HepG2 (cell line): ENCODE data around the gene CAPS. TPM values are rescaled to one million over a fixed set of nuclear protein-coding genes. Genes with fewer than 3 reads are reported as not detected.

Experiments used
- AKAP8 ChIP-seq: sonication (generic); formaldehyde crosslinking; IDR thresholded peaks from 2 replicates; pipeline ENCODE4 v1.5.1; 2020; ENCODE audit warnings: mild to moderate bottlenecking, missing genetic modification reagents
- EED ChIP-seq: sonication (generic); formaldehyde crosslinking; IDR thresholded peaks from 2 replicates; pipeline ENCODE4 v1.5.0; 2020; ENCODE audit warnings: mild to moderate bottlenecking, missing genetic modification reagents
- FLYWCH1 ChIP-seq: sonication (generic); formaldehyde crosslinking; IDR thresholded peaks from 2 replicates; pipeline ENCODE4 v1.8.1; 2023; ENCODE audit warnings: mild to moderate bottlenecking, missing genetic modification reagents
- HIVEP1 ChIP-seq: sonication (generic); formaldehyde crosslinking; IDR thresholded peaks from 2 replicates; pipeline ENCODE4 v1.4.0; 2020; ENCODE audit warnings: mild to moderate bottlenecking, missing genetic modification reagents
- KDM4B ChIP-seq: sonication (generic); formaldehyde crosslinking; IDR thresholded peaks from 2 replicates; pipeline ENCODE4 v1.4.0; 2020; ENCODE audit warnings: missing genetic modification reagents
- KLF15 ChIP-seq: sonication (generic); formaldehyde crosslinking; IDR thresholded peaks from 2 replicates; pipeline ENCODE4 v1.8.1; 2023; ENCODE audit warnings: borderline replicate concordance, mild to moderate bottlenecking, inconsistent platforms, missing genetic modification reagents, mixed read lengths
- KMT2B ChIP-seq: IDR thresholded peaks from 2 replicates; pipeline ENCODE4 v1.6.1; 2016; ENCODE audit warnings: missing genetic modification reagents, missing compliant biosample characterization
- TCF12 ChIP-seq, 2 experiments: fragments of 450-650 bp in 1 of 2; sonication (generic) in 1 of 2; formaldehyde crosslinking in 1 of 2; IDR thresholded peaks; 2 replicates each; pipeline versions ENCODE4 v1.6.1 to v1.8.0; 2017 to 2022; ENCODE audit warnings: antibody characterized with exemption in 1 of 2, mild to moderate bottlenecking in 1 of 2, missing genetic modification reagents in 1 of 2, moderate library complexity in 1 of 2
- ZFP90 ChIP-seq: sonication (generic); formaldehyde crosslinking; IDR thresholded peaks from 2 replicates; pipeline ENCODE4 v1.8.0; 2022; ENCODE audit warnings: missing genetic modification reagents, mild to moderate bottlenecking, inconsistent platforms, borderline replicate concordance
- ZNF136 ChIP-seq: sonication (generic); formaldehyde crosslinking; IDR thresholded peaks from 2 replicates; pipeline ENCODE4 v1.8.1; 2022; ENCODE audit warnings: low read depth, mild to moderate bottlenecking, moderate library complexity, missing genetic modification reagents
- ZNF292 ChIP-seq: sonication (generic); formaldehyde crosslinking; IDR thresholded peaks from 2 replicates; pipeline ENCODE4 v1.8.1; 2022; ENCODE audit warnings: mild to moderate bottlenecking, low read depth, missing genetic modification reagents, borderline replicate concordance
- ZNF543 ChIP-seq: sonication (generic); formaldehyde crosslinking; IDR thresholded peaks from 2 replicates; pipeline ENCODE4 v1.4.0; 2020; ENCODE audit warnings: mild to moderate bottlenecking, missing genetic modification reagents
- ZNF724P ChIP-seq: sonication (generic); formaldehyde crosslinking; IDR thresholded peaks from 2 replicates; pipeline ENCODE4 v1.8.0; 2022; ENCODE audit warnings: missing genetic modification reagents, borderline replicate concordance
- polyA plus RNA-seq, 8 experiments: library from polyadenylated mRNA; depleted of rRNA in 3 of 8; stranded (reverse) in 7 of 8; unstranded in 1 of 8; fragments of >200 nt; fragmentation: Illumina TruSeq in 4 of 8; extraction: Trizol in 4 of 8; gene quantifications; 2 replicates each; pipeline versions ENCODE4 v1.2.1 to v1.2.3, GENCODE V29; 2011 to 2016; ENCODE audit warnings: low read depth in 4 of 8, missing spikeins in 1 of 8, mixed read lengths in 1 of 8; ENCODE audit not compliant: insufficient read depth in 1 of 8
- total RNA-seq, 5 experiments: library from RNA; depleted of rRNA; stranded (reverse); fragments of >200 nt; fragmentation: Illumina TruSeq; extraction: Trizol; gene quantifications; 2 replicates each; pipeline ENCODE4 v1.2.3, GENCODE V29; 2016; ENCODE audit warnings: low read depth in 1 of 5
- TF ChIP-seq, protein P1 (sequence below): sonication (generic); formaldehyde crosslinking; IDR thresholded peaks from 2 replicates; pipeline ENCODE4 v1.4.0; 2020; ENCODE audit warnings: missing genetic modification reagents
- TF ChIP-seq, protein P2 (sequence below): sonication (generic); formaldehyde crosslinking; IDR thresholded peaks from 2 replicates; pipeline ENCODE4 v1.4.0; 2020; ENCODE audit warnings: missing genetic modification reagents, borderline replicate concordance
- TF ChIP-seq, protein P3 (sequence below): sonication (generic); formaldehyde crosslinking; IDR thresholded peaks from 2 replicates; pipeline ENCODE4 v1.4.0; 2020; ENCODE audit warnings: missing genetic modification reagents

Gene CAPS
- total and polyA plus RNA-seq, 2 of the 13 experiments (the other 11 are each of a cell fraction or from before 2014, with no cell fraction given) = 3.1 TPM

DNA sequence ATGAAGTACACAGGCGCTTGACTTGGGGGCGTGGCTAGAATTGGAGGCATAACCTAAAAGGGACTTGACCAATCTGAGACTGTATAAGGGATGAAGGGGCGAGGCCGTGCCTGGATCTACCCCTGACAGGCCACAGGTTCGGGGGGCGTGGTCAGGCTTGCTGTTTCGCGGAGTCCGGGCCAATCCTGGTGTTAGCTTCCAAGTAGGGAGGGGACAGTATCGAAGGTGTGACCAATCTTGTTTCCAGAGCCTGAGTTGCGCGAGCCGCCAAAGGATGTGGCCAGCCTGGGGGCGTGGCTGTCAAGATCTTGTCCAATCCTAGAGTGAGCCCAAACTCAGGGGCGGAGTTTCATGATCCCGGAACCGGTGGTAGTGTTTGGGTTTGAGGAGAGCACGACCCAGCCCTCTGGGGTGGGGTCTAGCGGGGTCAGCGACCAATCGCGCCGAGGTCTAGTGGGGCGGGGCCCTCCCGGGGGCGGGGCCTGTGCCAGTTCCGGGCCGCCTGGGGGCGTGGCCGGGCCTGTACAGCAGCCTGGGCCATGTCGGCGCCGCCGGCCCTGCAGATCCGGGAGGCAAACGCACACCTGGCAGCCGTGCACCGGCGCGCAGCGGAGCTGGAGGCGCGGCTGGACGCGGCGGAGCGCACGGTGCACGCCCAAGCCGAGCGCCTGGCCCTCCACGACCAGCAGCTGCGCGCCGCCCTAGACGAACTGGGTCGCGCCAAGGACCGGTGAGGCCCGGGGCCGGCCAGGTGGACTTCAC, 9.5 kb upstream of the CAPS start, which contains the start of gene VMAC (continued):
- TF ChIP-seq TCF12 (IDR thresholded peaks at IDR 0.05) (no peak), TCF12 (CRISPR knock-in tag; IDR thresholded peaks at IDR 0.05) (no peak), KLF15 (CRISPR knock-in tag) (0 out of 2 replicates have a peak, but pooled peaks have one; percentile 24), ZNF292 (CRISPR knock-in tag) (no peak), FLYWCH1 (no peak), HIVEP1 (CRISPR knock-in tag) (no peak), KMT2B (0 out of 2 replicates have a peak, but pooled peaks have one; percentile 15), ZFP90 (CRISPR knock-in tag) (no peak), ZNF136 (CRISPR knock-in tag) (no peak), ZNF724P (CRISPR knock-in tag) (peak; percentile 77; the same call in 1 of the 2 replicates), EED (peak; percentile 89), AKAP8 (CRISPR knock-in tag) (0 out of 2 replicates have a peak, but pooled peaks have one; percentile 70), KDM4B (no peak), ZNF543 (no peak)
- TF ChIP-seq, protein P1, sequence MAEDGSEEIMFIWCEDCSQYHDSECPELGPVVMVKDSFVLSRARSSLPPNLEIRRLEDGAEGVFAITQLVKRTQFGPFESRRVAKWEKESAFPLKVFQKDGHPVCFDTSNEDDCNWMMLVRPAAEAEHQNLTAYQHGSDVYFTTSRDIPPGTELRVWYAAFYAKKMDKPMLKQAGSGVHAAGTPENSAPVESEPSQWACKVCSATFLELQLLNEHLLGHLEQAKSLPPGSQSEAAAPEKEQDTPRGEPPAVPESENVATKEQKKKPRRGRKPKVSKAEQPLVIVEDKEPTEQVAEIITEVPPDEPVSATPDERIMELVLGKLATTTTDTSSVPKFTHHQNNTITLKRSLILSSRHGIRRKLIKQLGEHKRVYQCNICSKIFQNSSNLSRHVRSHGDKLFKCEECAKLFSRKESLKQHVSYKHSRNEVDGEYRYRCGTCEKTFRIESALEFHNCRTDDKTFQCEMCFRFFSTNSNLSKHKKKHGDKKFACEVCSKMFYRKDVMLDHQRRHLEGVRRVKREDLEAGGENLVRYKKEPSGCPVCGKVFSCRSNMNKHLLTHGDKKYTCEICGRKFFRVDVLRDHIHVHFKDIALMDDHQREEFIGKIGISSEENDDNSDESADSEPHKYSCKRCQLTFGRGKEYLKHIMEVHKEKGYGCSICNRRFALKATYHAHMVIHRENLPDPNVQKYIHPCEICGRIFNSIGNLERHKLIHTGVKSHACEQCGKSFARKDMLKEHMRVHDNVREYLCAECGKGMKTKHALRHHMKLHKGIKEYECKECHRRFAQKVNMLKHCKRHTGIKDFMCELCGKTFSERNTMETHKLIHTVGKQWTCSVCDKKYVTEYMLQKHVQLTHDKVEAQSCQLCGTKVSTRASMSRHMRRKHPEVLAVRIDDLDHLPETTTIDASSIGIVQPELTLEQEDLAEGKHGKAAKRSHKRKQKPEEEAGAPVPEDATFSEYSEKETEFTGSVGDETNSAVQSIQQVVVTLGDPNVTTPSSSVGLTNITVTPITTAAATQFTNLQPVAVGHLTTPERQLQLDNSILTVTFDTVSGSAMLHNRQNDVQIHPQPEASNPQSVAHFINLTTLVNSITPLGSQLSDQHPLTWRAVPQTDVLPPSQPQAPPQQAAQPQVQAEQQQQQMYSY (CRISPR knock-in tag) = no peak
- TF ChIP-seq, protein P2, sequence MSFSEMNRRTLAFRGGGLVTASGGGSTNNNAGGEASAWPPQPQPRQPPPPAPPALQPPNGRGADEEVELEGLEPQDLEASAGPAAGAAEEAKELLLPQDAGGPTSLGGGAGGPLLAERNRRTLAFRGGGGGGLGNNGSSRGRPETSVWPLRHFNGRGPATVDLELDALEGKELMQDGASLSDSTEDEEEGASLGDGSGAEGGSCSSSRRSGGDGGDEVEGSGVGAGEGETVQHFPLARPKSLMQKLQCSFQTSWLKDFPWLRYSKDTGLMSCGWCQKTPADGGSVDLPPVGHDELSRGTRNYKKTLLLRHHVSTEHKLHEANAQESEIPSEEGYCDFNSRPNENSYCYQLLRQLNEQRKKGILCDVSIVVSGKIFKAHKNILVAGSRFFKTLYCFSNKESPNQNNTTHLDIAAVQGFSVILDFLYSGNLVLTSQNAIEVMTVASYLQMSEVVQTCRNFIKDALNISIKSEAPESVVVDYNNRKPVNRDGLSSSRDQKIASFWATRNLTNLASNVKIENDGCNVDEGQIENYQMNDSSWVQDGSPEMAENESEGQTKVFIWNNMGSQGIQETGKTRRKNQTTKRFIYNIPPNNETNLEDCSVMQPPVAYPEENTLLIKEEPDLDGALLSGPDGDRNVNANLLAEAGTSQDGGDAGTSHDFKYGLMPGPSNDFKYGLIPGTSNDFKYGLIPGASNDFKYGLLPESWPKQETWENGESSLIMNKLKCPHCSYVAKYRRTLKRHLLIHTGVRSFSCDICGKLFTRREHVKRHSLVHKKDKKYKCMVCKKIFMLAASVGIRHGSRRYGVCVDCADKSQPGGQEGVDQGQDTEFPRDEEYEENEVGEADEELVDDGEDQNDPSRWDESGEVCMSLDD (CRISPR knock-in tag) = no peak
- TF ChIP-seq, protein P3, sequence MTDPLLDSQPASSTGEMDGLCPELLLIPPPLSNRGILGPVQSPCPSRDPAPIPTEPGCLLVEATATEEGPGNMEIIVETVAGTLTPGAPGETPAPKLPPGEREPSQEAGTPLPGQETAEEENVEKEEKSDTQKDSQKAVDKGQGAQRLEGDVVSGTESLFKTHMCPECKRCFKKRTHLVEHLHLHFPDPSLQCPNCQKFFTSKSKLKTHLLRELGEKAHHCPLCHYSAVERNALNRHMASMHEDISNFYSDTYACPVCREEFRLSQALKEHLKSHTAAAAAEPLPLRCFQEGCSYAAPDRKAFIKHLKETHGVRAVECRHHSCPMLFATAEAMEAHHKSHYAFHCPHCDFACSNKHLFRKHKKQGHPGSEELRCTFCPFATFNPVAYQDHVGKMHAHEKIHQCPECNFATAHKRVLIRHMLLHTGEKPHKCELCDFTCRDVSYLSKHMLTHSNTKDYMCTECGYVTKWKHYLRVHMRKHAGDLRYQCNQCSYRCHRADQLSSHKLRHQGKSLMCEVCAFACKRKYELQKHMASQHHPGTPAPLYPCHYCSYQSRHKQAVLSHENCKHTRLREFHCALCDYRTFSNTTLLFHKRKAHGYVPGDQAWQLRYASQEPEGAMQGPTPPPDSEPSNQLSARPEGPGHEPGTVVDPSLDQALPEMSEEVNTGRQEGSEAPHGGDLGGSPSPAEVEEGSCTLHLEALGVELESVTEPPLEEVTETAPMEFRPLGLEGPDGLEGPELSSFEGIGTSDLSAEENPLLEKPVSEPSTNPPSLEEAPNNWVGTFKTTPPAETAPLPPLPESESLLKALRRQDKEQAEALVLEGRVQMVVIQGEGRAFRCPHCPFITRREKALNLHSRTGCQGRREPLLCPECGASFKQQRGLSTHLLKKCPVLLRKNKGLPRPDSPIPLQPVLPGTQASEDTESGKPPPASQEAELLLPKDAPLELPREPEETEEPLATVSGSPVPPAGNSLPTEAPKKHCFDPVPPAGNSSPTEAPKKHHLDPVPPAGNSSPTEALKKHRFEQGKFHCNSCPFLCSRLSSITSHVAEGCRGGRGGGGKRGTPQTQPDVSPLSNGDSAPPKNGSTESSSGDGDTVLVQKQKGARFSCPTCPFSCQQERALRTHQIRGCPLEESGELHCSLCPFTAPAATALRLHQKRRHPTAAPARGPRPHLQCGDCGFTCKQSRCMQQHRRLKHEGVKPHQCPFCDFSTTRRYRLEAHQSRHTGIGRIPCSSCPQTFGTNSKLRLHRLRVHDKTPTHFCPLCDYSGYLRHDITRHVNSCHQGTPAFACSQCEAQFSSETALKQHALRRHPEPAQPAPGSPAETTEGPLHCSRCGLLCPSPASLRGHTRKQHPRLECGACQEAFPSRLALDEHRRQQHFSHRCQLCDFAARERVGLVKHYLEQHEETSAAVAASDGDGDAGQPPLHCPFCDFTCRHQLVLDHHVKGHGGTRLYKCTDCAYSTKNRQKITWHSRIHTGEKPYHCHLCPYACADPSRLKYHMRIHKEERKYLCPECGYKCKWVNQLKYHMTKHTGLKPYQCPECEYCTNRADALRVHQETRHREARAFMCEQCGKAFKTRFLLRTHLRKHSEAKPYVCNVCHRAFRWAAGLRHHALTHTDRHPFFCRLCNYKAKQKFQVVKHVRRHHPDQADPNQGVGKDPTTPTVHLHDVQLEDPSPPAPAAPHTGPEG (CRISPR knock-in tag) = 0 out of 2 replicates have a peak, but pooled peaks have one; percentile 11
